ENCODE measurements around the gene OTOP3. TPM values are rescaled to one million over a fixed set of nuclear protein-coding genes. Genes with fewer than 3 reads are reported as not detected.

OTOP3 gene
- polyA plus RNA-seq, 1 donor (not counting 4 experiments of a cell fraction or from before 2014, with no cell fraction given) = 0.03 TPM

DNA sequence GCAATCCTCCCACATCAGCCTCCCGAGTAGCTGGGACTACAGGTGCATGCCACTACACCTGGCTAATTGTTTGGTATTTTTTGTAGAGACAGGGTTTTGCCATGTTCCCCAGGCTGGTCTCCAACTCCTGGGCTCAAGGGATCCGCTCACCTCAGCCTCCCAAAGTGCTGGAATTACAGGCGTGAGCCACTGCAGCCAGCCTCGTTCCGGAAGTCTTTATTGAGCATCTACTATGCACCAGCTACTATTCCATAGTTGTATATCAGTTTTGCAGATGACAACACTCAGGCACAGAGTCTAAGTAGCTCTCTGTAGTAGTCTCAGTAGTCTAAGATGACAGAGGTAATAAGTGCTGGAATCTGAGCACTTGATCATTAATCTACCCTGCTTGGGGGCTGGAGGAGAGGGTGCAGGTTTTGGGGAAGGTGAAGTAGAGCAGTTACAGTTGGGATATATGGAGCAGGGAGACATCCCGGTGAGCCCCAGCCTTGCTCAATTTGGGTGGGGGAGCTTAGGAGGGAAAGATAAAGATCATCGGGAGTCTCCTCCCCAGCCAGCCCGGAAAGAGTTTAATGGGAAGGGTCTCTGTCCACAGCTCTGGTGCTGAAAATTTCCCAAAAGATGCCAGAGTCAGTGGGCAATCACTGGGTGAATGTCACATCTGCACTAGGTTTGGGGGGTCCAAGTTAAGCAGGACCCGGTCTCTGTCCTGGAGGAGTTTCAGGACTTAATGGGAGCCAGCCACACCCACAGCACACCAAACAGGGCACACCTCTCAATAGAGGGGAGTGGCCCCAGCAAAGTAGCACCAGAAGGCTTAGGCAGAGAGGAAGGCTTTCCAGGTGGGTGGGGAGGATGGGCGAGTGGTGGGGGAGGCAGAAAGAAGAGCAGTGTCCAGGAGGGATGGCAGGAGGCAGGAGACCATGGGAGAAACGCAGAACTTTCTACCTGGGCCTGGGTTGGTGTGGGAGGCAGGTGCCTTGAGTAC lies 1.7 kb downstream of the OTOP3 start:
- DNase-seq (ENCODE audit: low read depth, low spot score) = no peak
- Histone ChIP-seq H3K4me3 (ENCODE audit: control insufficient read depth in 2 of 3, extremely low read depth in 1 of 3, insufficient read depth in 2 of 3, low read depth in 1 of 3, low read length in 3 of 3) (no peak overlapping the region), H3K27me3 (ENCODE audit: control insufficient read depth, extremely low read depth, insufficient read depth, low read length) (peaks cover 45% of the 10 kb centered on the region), H3K36me3 (ENCODE audit: control insufficient read depth in 2 of 2, extremely low read depth in 1 of 2, insufficient read depth in 2 of 2, low read length in 2 of 2) (no peaks in the 10 kb centered on the region), H3K9me1 (ENCODE audit: control insufficient read depth, extremely low read depth, insufficient read depth, low read length) (no peaks in the 10 kb centered on the region), H3K79me2 (ENCODE audit: control insufficient read depth, insufficient read depth, low read length) (no peaks in the 10 kb centered on the region), H4K20me1 (ENCODE audit: control insufficient read depth, extremely low read depth, insufficient read depth, low read length) (no peaks in the 10 kb centered on the region), H3K4me1 (ENCODE audit: control insufficient read depth, extremely low read depth, insufficient read depth, low read length) (no peaks in the 10 kb centered on the region), H2AFZ (ENCODE audit: control insufficient read depth, low read length) (no peak overlapping the region), H3K27ac (ENCODE audit: control insufficient read depth, insufficient read depth, low read length) (no peak overlapping the region), H3K9me3 (ENCODE audit: control insufficient read depth, low read depth, low read length) (no peaks in the 10 kb centered on the region), H3K9ac (ENCODE audit: control insufficient read depth, extremely low read depth, insufficient read depth, low read length) (no peak overlapping the region), H3K4me2 (ENCODE audit: control insufficient read depth, extremely low read depth, insufficient read depth, low read depth, low read length) (no peak overlapping the region)
- TF ChIP-seq EZH2 (IDR thresholded peaks at IDR 0.05; ENCODE audit: low read length) (no peak), CTCF (optimal IDR thresholded peaks at IDR 0.05 in 1 of 3, IDR thresholded peaks at IDR 0.05 in 1 of 3, conservative IDR thresholded peaks at IDR 0.05 in 1 of 3; ENCODE audit: extremely low read depth in 1 of 3, insufficient read depth in 2 of 3, low read length in 3 of 3) (no peak)
- dilution Hi-C loops (cut with MboI; ENCODE audit: extremely low pct_ligation_motif_present, low sequenced_read_pairs) = no loop called here
- no peak for FAIRE-seq

- dilution Hi-C loops (cut with MboI; ENCODE audit: extremely low pct_ligation_motif_present, low sequenced_read_pairs) = no loop called here
- peaks cover 4% of the 10 kb centered on the region for H3K4me1 ChIP-seq (ENCODE audit: control insufficient read depth, extremely low read depth, insufficient read depth, low read length)
- FAIRE-seq (no peak), DNase-seq (ENCODE audit: low read depth, low spot score) (no peak)
- H3K27me3 ChIP-seq (ENCODE audit: control insufficient read depth, extremely low read depth, insufficient read depth, low read length) = peaks cover 37% of the 10 kb centered on the region
- H3K36me3 ChIP-seq (ENCODE audit: control insufficient read depth in 2 of 2, extremely low read depth in 1 of 2, insufficient read depth in 2 of 2, low read length in 2 of 2) = no peaks in the 10 kb centered on the region
- no peaks in the 10 kb centered on the region for H3K79me2 ChIP-seq (ENCODE audit: control insufficient read depth, insufficient read depth, low read length)
- no peaks in the 10 kb centered on the region for H4K20me1 ChIP-seq (ENCODE audit: control insufficient read depth, extremely low read depth, insufficient read depth, low read length)
- TF ChIP-seq CTCF (optimal IDR thresholded peaks at IDR 0.05 in 1 of 3, IDR thresholded peaks at IDR 0.05 in 1 of 3, conservative IDR thresholded peaks at IDR 0.05 in 1 of 3; ENCODE audit: extremely low read depth in 1 of 3, insufficient read depth in 2 of 3, low read length in 3 of 3) (no peak), EZH2 (IDR thresholded peaks at IDR 0.05; ENCODE audit: low read length) (no peak)
- H3K27ac ChIP-seq (ENCODE audit: control insufficient read depth, insufficient read depth, low read length) = no peak overlapping the region
- no peak overlapping the region for H3K4me3 ChIP-seq (ENCODE audit: control insufficient read depth in 2 of 3, extremely low read depth in 1 of 3, insufficient read depth in 2 of 3, low read depth in 1 of 3, low read length in 3 of 3)
- no peaks in the 10 kb centered on the region for H3K9me3 ChIP-seq (ENCODE audit: control insufficient read depth, low read depth, low read length)
- no peak overlapping the region for H3K9ac ChIP-seq (ENCODE audit: control insufficient read depth, extremely low read depth, insufficient read depth, low read length)
- no peaks in the 10 kb centered on the region for H3K9me1 ChIP-seq (ENCODE audit: control insufficient read depth, extremely low read depth, insufficient read depth, low read length)
- H2AFZ ChIP-seq (ENCODE audit: control insufficient read depth, low read length) = no peak overlapping the region
- no peak overlapping the region for H3K4me2 ChIP-seq (ENCODE audit: control insufficient read depth, extremely low read depth, insufficient read depth, low read depth, low read length)
Observed at GRCh38 chr17:74938194-74938950, 2.7 kb downstream of the OTOP3 start.
